DOHH2 (cell line): ENCODE measurements around the gene RBL1.

Source experiments
- CTCF ChIP-seq: fragments of 200-600 bp; sonication (generic); IDR thresholded peaks from one replicate; pipeline ENCODE4 v1.5.1; 2014; ENCODE audit warnings: antibody characterized with exemption, mild to moderate bottlenecking, low read depth, low read length; ENCODE audit not compliant: poor library complexity, severe bottlenecking
- EZH2phosphoT487 ChIP-seq: fragments of 200-600 bp; sonication (generic); IDR thresholded peaks from 2 replicates; pipeline ENCODE4 v1.6.1; 2017; ENCODE audit warnings: borderline replicate concordance, mild to moderate bottlenecking, antibody characterized with exemption, low read length, moderate library complexity, mixed read lengths

- TF ChIP-seq EZH2phosphoT487 (no peak), CTCF (no peak)
Measured at GRCh38 chr20:36974660-36975059, 121.1 kb downstream of the RBL1 start.
